NOMO-1 treated with DMSO at 0.1 percent for 48 hours (cell line): Measurements from ENCODE around the gene MFAP4.
"Not testable (repeated sequence)": the region's sequence is repeated elsewhere in the genome, so short reads cannot be mapped to it uniquely, and the experiment has no call there.

Source experiments
- DNase-seq: peaks from one replicate; lab custom pipeline; 2025; ENCODE audit not compliant: unreplicated experiment; lab: John Stamatoyannopoulos, UW

Gene MFAP4

DNA sequence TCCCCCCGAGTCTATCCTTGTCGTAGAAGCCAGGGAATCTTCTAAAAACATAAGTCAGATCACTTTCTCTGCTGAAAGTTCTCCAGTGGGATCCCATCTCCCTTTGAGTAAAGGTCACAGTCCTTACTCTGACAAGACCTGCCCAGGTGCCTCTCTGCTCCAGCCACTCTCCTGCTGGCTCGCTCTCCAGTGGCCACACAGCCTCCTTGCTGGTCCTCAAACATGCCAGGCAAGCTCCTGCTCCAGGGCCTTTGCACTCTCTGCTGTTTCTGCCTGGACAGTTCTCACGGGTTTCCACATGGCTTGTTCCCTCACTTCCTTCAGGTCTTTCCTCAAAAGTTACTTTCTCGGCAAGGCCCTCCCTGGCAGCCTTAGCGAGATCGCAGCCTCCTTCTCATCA is 27.8 kb downstream of the MFAP4 start:
- DNase-seq, result no peak

DNA sequence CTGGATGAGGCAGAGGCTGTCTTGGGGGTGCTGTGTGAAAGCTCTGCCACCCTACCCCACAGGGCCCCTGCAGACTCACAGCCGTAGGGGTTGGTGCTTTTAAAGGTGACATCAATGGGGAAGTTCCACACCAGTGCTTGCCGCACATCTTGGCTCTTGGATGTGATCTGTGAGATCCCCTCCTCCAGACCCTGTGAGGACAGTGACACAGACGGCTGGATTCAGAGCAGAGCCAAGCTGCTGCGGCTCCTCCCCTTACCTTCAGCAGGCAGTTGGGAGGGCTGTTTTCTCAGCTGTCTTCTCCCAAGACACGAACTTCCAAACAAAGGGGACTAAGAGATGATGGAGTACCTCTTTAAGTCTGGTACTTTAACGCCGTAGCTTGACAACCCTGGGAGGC is 29.2 kb downstream of the MFAP4 start:
- DNase-seq, result no peak

DNA sequence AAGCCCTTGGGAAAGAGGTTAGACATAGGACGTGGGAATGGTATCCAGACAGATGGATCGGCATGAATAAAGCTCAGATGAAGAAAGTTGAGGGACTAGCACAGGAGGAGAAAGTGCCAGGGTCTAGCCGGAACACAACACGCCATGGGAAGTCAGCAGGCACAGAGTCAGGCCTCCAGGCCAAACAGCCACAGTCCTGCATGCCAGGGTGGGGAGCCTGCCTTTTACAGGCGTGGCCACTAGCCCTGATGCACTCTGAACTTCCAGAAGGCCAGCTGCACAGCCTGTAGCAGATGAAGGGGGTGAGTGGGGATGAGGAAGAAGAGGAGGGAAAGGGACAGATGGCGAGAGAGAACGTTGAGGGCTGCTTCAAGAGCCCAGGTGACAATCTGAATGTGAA is 29.6 kb downstream of the MFAP4 start:
- DNase-seq, result no peak

DNA sequence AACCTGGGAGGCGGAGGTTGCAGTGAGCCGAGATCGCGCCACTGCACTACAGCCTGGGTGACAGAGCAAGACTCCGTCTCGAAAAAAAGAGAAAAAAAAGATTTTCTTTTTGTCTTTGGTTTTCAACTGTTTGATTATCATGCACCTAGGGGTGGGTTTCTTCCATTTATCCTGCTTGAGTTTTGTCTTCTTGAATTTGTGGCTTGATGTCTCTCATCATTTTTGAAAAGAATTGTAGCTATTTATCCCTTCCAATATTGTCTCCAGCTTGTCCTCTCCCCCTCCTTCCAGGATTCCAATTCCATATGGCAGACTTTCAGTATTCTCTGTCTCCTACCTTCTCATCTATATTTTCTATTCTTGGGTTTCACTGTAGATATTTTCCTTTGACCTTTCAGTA is 32.2 kb downstream of the MFAP4 start:
- DNase-seq, result no peak

DNA sequence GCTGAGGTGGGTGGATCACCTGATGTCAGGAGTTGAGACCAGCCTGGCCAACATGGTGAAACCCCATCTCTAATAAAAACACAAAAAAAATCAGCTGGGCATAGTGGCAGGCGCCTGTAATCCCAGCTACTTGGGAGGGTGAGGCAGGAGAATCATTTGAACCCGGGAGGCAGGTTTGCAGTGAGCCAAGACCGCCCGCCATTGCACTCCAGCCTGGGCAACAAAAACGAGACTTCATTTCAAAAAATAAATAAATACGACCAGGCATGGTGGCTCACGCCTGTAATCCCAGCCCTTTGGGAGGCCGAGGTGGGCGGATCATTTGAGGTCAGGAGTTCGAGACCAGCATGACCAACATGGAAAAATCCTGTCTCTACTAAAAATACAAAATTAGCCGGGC is 33.6 kb downstream of the MFAP4 start:
- not testable (repeated sequence) for DNase-seq

DNA sequence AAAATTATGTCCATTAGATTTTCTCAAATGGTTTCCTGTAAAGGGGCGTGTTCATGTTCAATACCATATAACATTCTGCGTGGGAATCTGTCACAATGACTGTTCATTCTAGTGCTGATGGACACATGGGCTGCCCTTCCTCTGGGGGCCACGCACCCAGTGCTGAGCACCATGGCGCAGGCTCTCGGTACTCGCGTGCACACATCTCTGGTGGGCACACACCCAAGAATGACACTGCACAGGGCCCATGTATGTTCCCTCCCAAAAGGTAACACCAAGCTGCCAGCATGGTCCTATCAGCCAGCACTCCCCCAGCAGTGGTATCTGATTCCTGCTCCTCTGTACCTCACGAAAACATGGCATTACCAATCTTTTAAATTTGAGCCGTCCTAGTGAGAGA is 38.2 kb downstream of the MFAP4 start:
- no peak for DNase-seq

DNA sequence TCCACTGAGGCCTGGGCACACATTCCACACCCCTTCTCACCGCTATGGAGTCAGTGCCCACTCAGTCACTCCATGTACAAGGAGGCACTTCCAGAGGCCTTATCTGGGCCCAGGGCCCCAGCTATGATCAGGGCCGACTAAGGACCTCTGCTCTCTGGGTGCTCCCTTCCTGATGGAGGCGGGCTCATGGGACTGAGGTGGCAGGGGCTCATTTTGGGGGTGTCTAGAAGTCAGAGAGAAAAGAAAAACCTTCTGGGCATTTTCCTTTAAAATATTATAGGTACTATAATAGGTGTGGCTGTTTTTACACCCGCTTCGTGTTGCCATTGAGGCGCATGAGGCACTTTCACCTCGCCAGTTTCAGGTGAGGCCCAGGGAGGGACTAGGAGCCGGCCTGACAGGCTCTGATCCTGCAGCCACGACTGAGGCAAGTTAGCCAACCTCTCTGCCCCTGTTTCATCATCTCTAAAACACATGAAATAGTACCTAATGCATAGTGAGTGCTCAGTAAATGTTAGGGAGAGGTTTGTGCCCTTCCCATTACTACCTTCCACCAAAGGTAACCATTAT is 38.8 kb downstream of the MFAP4 start:
- no peak for DNase-seq

DNA sequence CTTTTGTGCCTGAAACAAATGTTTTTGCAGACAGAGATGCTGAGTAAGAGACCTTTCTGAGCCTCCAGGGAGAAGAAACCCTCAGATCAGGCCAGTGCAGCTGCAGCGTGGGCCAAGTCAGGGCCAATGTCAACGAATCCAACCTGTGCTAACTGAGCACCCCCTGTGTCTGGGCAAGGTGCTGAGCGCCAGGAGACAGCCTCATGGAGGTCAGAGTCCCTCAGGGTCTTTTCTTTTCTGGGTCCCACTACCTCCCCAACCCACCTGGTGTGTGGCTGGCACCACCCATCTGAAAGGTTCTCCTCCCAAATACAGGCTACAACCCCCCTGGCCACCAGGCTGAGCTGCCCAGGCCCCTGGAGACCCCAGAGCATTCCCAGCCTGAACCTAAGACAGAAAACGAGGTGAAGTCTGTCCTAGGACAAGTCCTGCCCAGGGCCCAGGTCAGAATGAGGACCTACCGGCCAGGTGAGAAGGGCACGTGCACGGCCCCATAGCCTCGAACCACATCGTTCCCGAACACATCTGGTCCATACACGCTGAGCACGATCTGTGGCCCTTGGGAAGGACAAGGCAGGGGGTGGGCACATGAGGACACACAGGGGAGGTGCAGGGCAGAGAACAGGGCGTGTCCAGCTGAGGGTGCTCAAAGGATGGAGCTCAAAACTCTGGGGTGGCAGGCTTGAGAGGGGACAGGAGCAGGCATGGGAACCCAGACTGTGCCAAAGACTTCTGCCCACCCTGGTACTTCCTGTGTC is 39.5 kb downstream of the MFAP4 start:
- no peak for DNase-seq

DNA sequence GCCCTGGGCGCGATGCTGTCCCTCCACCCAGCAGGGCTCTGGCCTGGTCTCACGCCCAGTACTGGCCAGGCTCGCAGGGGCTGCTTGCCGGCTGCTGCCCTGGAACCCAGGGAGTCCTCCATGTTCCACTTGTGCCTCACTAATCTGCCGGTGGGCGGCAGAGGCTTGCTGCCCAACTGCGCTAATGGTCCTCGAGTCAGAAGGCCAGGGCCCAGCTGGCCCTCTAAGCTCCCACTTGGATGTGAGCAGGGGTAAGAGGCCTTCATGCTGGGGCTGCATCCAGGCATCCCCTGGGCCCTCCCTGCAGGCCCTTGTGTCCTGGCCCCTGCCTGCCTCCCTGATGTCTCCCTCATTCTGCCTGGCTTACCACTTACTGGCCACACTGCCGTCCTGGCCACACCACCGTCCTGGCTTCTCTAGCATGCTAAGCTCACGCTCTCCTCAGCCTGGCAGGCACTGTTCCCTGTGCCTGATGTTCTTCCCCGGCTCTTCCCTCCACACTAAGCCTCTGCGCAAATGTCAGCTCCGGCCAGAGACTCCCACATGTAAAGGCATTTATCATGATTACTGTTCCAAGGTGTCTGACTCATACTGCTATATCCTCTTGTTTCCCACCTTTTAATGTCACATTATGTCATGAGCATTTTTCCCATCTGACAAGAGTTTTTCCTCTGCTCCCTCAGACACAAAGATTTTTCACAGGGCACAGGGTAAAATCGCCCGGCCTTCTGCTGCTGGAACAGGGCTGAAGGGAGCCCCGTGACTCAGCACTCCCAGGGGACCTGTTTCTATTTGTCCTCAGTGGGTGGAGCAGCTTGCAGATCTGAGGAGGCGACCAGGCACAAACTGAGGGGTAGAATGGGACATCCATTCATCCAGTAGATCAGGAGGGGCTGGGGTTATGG is 40.4 kb downstream of the MFAP4 start:
- DNase-seq, result no peak

DNA sequence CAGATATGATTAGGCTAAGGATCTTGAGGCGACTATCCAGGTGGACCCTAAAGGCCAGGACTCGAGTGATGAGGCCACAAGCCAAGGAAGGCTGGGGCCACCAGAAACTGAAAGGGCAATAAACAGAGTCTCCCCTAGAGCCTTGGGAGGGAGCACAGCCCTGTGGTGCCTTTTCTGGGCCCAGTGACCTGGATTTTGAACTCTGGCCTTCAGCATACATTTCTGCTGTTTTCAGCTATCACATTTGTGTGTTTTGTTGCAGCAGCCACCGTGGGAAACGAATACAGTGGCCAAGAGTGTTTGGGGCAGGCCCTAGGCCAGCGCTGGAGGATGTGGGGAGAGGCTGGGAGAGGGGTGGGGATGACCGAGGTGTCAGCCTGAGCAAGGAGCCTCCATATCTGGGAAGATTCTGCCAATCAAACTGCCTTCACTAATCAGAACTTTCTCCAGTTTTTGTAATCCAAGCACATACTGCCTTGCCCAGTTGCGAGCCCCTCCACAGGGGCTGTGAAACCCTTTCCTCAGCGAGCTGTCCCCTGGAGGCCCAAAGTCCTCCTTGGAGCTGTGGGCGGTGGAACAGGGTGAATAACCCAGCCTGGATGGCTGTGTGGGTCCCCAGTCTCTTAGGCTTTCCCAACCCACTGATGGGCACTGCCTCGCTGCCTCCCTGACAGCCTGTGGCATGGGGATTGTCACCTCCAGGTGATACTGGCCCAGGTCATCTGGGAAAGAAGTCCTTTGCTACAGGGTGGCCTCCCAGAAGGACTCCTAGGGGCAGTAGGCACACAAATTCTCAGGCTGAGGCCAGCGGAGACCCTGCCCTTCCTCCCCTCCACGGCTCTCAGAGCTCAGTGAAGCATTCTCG is 41.3 kb downstream of the MFAP4 start:
- no peak for DNase-seq

DNA sequence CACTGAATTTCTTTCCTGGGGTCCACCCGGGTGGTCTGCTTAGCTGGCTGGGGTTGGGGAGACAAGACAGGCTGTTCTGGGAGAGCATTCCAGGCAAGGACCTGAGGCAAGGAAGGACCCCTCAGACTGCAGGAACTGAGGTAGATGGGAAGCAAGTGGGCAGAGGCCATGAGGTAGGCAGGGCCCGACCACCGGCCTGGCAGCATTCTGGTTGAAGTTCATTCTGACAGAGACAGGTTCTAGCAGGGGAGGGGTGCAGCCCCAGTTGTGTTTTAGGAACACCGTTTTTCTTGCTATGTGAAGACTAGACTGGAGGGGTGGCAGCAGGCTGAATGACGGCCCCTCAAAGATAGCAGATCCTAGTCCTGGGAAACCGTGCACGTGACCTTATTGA is 41.9 kb downstream of the MFAP4 start:
- no peak for DNase-seq

DNA sequence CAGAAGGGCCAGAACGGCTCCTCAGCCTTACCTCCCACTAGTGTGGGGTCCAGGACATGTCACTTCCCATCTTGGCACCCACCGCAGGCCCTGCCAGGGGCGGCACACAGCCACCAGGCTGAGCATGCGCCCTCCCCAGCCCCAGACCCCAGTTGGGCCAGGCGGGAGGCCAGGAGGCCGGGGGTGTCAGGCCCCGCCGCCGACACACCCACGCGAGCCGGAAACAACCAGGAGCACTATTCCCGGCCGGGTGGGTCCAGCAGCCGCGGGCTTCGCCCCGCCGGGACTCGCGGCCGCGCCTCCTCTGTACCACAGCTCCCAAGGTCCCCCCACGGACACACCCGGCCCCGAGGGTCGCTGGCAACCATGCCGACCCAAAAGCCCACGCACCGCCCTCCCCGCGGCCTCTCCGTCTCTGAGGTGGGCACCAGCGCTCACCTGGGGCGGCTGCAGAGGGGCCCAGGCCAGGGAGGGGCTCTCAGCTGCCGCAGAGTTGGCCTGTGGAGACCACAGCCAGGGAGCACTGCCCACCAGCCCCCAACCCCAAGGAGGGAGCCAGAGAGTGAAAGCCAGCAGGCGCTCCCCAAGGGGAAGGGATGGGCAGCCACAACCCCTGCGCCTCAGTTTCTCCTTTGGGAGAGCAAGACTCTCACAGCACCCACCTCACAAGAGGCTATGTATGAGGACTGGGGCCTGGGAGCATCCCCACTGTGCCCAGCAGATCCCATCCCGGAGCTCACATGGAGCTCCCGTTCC is 42.5 kb downstream of the MFAP4 start:
- DNase-seq, result no peak

DNA sequence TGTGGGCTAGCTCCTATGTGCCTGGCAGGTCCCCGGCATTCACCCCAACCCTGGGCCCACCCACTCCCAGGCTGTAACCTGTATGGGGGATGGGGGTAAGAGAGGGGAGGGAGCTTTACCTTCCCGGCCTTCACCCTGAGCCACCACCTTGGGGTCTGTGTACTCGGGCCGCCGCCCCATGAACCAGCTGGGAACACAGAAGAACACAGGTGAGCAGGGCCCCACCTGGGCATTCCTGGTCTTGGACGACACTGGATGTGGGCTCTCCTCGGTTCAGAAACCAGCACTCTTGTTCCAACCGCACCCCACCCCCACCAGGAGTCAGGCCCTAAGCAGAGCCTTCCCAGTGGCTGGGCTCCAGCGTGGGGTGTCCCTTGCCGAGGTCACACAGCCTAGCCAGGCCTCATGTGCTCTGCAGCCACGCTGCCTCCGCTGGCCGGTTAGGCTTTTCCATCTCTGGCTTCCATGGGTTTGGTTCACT is 43.3 kb downstream of the MFAP4 start:
- DNase-seq, result no peak

DNA sequence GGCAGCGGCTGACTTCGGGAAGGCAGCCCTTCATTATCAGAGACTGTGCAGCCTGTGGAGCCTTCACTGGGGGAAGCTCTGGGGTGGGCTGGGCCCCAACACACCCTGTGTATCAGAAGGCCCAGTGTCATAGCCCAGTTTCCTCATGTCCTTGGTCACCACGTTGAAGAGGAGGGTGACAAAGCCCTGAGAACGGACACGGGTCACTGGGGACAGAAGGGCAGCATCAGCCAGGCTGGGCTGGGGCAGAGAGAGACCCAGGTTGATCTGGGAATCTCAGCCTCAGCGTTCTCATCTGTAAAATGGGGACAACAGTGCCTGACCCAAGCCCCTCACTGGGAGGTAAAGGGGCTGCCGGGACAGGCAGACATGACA is 43.7 kb downstream of the MFAP4 start:
- DNase-seq, result no peak

DNA sequence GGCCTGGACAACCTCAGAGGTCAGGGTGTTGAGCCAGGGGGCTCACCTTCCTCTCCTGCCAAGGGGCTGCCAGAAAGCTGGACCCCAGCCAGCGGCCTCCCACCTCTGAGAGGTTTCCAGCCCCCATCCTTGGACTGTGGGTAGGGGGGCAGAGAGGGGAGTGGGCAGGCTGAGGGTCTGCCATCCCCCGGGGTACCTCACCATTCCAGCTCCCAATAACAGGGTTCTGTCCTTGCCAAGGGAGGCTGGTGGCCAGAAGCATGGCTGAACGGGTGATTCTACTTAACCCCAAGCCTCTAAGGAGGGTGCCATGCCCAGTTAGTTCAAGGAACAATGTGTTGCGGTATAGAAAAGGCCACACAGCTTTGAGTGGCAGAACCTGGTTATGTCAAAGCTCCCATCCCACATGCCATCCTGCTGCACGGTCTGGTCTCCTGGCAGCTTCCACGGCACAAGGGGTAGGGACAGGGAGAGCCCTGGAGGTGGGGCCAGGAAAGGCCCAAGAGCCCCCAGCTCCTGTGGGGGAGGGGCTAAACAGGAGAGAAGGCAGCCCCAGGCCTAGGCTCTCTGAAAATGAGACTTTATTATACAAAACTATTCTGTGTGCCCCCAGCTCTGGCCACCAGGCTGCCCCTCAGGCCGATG is 44.3 kb downstream of the MFAP4 start:
- no peak for DNase-seq

DNA sequence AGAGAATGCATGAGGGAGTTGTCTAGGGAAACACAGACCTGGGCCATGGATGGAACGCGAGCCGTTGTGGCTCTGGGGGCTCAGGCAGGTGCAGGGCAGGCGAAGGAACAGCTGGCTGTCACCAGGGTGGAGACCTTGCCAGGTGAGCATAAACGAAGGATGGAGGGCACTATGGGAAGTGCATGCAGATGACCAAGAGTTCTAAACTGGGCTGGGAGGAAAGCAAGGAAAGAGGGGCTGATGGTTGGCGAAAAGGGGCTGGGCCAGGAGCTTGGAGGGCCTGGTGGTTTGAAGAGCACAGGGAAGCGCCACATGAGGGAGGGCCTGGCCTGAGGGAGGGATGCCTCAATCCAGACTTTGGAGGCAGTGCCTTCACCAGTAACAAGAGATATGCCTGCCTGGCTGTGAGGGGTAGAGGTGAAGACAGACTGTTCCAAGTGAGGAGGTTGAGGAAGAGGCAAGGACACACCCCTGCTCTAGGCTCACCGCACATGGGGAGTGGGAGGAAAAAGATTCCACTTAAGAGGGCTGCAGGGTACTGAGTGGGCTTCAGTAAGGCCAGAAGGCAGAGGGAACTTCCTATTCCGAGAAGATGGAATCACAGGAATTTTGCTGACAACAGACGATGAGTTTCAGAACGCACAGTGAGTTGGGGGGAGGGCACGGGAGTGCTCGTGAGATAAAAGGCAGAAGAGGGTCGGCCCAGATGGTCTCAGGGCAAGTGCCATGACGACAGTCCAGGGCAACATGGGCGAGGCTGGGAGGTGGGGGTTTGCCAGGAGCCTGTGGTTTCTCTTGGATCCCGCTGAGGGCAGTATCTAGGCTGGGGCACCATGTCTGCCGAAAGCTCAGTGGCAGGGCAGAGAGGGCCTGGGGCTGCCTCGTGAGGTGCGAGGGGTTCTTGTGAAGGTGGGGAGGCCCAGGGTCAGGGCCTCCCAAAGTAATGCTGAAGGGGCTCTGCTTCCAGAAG is 45.1 kb downstream of the MFAP4 start:
- DNase-seq, result no peak

DNA sequence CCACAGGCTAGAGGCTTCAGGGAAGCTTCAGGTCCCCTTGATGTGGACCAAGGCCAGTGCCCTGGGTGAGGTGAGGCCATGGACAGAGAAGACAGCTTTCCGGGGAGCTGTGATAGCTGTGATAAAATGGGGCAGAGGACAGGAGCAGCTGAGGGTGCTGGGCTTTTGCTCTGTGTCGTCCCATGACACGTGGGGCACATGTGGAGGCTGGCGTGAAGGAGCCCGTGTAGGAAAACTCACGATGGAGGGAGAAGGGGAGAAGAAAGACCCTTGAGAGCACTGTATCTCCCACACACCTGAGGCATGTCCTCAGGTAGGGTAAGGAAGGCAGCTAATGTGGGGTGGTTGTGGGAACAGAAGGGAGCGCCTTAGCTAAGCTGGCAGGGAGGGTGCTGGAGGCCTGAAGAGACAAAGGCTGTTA is 45.8 kb downstream of the MFAP4 start:
- no peak for DNase-seq

DNA sequence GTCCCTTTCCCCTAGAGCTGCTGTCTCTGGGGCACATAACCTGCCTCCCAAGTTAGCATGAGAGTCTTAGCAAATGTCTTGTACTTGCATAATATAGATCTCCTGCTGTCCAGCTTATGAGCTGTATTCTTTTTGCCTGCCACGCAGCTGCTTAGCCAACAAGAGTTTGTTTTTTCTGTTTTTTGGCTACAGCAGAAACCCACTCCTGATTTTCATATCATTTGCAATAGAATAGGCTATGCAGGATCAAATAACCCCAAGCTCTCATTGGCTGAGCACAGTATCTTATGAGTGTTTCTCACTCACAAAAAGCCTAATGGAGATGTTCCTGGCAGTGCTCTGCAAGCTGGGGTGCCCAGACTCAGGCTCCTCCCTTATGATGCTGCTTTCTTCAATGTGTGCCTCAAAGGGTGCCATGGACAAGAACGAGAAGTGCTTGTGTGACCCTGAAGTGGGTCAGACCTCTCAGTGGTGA is 47.6 kb downstream of the MFAP4 start:
- no peak for DNase-seq
